Measurements from ENCODE around the gene MTOR.

MTOR gene

GRCh38 chr1:11144570-11145256, 117.6 kb downstream of the MTOR start:
- H3K9ac ChIP-seq (ENCODE audit: low read length): no peak overlapping the region
- H3K4me2 ChIP-seq (ENCODE audit: low read depth, low read length): no peak overlapping the region
- H3K9me3 ChIP-seq (replicated peaks; ENCODE audit: insufficient read depth, low read length): no peaks in the 10 kb centered on the region
- no peak overlapping the region for H3K27ac ChIP-seq (ENCODE audit: low read length)
- no peaks in the 10 kb centered on the region for H4K20me1 ChIP-seq (ENCODE audit: insufficient read depth, low read length)
- H3K9me2 ChIP-seq (replicated peaks; ENCODE audit: insufficient read depth, low read length): no peaks in the 10 kb centered on the region
- 0 out of 2 replicates have a peak, but pooled peaks cover 4% of the 10 kb centered on the region for H3K36me3 ChIP-seq (replicated peaks; ENCODE audit: insufficient read depth, low read length)
- no peaks in the 10 kb centered on the region for H3K79me2 ChIP-seq (ENCODE audit: low read length)
- DNase-seq: no peak
- no peaks in the 10 kb centered on the region for H3K27me3 ChIP-seq (replicated peaks; ENCODE audit: insufficient read depth, low read length)
- no peak for TF ChIP-seq EZH2phosphoT487 (IDR thresholded peaks at IDR 0.05; ENCODE audit: low read length)
- no peak overlapping the region for H3K4me3 ChIP-seq (ENCODE audit: low read length)
- no peak overlapping the region for H2AFZ ChIP-seq (ENCODE audit: low read length)
- no peaks in the 10 kb centered on the region for H3F3A ChIP-seq (ENCODE audit: insufficient read depth, low read length)
- no peaks in the 10 kb centered on the region for H3K4me1 ChIP-seq (ENCODE audit: low read length)

- TF ChIP-seq EZH2 (optimal IDR thresholded peaks at IDR 0.05; ENCODE audit: low read depth, low read length): no peak
- TF ChIP-seq CTCF (IDR thresholded peaks at IDR 0.05; ENCODE audit: low read length): no peak
- TF ChIP-seq EZH2phosphoT487 (IDR thresholded peaks at IDR 0.05; ENCODE audit: low read length): no peak
- no peaks in the 10 kb centered on the region for H3K79me2 ChIP-seq (ENCODE audit: low read length)
- no peaks in the 10 kb centered on the region for H3K27me3 ChIP-seq (replicated peaks; ENCODE audit: insufficient read depth, low read length)
- H3K9ac ChIP-seq (ENCODE audit: low read length): no peak overlapping the region
- no peak overlapping the region for H3K4me3 ChIP-seq (ENCODE audit: low read length)
- no peaks in the 10 kb centered on the region for H3K9me2 ChIP-seq (replicated peaks; ENCODE audit: insufficient read depth, low read length)
- H3K27ac ChIP-seq (ENCODE audit: low read length): no peak overlapping the region
- H2AFZ ChIP-seq (ENCODE audit: low read length): no peak overlapping the region
- no peaks in the 10 kb centered on the region for H3F3A ChIP-seq (ENCODE audit: insufficient read depth, low read length)
- no peak overlapping the region for H3K4me2 ChIP-seq (ENCODE audit: low read depth, low read length)
- H3K9me3 ChIP-seq (replicated peaks; ENCODE audit: insufficient read depth, low read length): no peaks in the 10 kb centered on the region
- H4K20me1 ChIP-seq (ENCODE audit: insufficient read depth, low read length): no peaks in the 10 kb centered on the region
- no peaks in the 10 kb centered on the region for H3K4me1 ChIP-seq (ENCODE audit: low read length)
- H3K36me3 ChIP-seq (replicated peaks; ENCODE audit: insufficient read depth, low read length): peaks cover 7% of the 10 kb centered on the region; the same call in 1 of the 2 replicates
- no peak for DNase-seq
Measured at GRCh38 chr1:11143907-11144306, 118.4 kb downstream of the MTOR start.

- no peak overlapping the region for H3K27ac ChIP-seq (ENCODE audit: low read length)
- H3K27me3 ChIP-seq (replicated peaks; ENCODE audit: insufficient read depth, low read length): no peaks in the 10 kb centered on the region
- H3K79me2 ChIP-seq (ENCODE audit: low read length): no peaks in the 10 kb centered on the region
- no peaks in the 10 kb centered on the region for H3K4me1 ChIP-seq (ENCODE audit: low read length)
- no peak overlapping the region for H3K9ac ChIP-seq (ENCODE audit: low read length)
- no peak overlapping the region for H2AFZ ChIP-seq (ENCODE audit: low read length)
- H3K9me2 ChIP-seq (replicated peaks; ENCODE audit: insufficient read depth, low read length): no peaks in the 10 kb centered on the region
- TF ChIP-seq EZH2phosphoT487 (IDR thresholded peaks at IDR 0.05; ENCODE audit: low read length): no peak
- TF ChIP-seq EZH2 (optimal IDR thresholded peaks at IDR 0.05; ENCODE audit: low read depth, low read length): no peak
- TF ChIP-seq CTCF (IDR thresholded peaks at IDR 0.05; ENCODE audit: low read length): no peak
- peaks cover 8% of the 10 kb centered on the region; the same call in 1 of the 2 replicates for H3K36me3 ChIP-seq (replicated peaks; ENCODE audit: insufficient read depth, low read length)
- H3K9me3 ChIP-seq (replicated peaks; ENCODE audit: insufficient read depth, low read length): no peaks in the 10 kb centered on the region
- H3K4me2 ChIP-seq (ENCODE audit: low read depth, low read length): no peak overlapping the region
- no peak for DNase-seq
- no peaks in the 10 kb centered on the region for H4K20me1 ChIP-seq (ENCODE audit: insufficient read depth, low read length)
- no peaks in the 10 kb centered on the region for H3F3A ChIP-seq (ENCODE audit: insufficient read depth, low read length)
- no peak overlapping the region for H3K4me3 ChIP-seq (ENCODE audit: low read length)
Measured at GRCh38 chr1:11143401-11143800, 119.0 kb downstream of the MTOR start.
